TTC549 (cell line): ENCODE measurements around the gene IL25.
"Not testable (repeated sequence)": the region's sequence is repeated elsewhere in the genome, so short reads cannot be mapped to it uniquely, and the experiment has no call there.

Experiments used
- FAIRE-seq: peaks from 2 replicates; lab custom pipeline; 2012; peaks lifted over from hg19 to GRCh38; lab: Jason Lieb, UNC

IL25 gene

GRCh38 chr14:23376482-23377197 lies 4.0 kb downstream of the IL25 start, which contains the start of gene CMTM5:
TSS of gene CMTM5 (plus strand) at chr14:23377046. CDS start at chr14:23377252, 206 bp downstream.
- FAIRE-seq: no peak

DNA sequence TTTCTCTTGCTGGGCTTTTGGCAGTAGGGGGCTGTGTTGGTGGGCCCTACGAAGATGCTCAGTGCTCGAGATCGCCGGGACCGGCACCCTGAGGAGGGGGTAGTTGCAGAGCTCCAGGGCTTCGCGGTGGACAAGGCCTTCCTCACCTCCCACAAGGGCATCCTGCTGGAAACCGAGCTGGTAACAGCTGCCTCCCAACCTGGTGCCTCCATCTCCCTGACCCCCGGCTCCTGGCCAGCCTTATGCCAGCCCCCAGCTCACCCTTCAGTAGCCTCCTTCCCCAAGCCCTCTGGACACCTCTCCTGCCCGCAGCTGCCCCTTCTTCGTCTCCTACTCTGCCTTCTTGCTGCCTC lies 4.6 kb downstream of the IL25 start:
- no peak for FAIRE-seq

GRCh38 chr14:23377573-23378563 lies 5.3 kb downstream of the IL25 start:
- FAIRE-seq: no peak

GRCh38 chr14:23378612-23379220 lies 6.1 kb downstream of the IL25 start:
- no peak for FAIRE-seq

DNA sequence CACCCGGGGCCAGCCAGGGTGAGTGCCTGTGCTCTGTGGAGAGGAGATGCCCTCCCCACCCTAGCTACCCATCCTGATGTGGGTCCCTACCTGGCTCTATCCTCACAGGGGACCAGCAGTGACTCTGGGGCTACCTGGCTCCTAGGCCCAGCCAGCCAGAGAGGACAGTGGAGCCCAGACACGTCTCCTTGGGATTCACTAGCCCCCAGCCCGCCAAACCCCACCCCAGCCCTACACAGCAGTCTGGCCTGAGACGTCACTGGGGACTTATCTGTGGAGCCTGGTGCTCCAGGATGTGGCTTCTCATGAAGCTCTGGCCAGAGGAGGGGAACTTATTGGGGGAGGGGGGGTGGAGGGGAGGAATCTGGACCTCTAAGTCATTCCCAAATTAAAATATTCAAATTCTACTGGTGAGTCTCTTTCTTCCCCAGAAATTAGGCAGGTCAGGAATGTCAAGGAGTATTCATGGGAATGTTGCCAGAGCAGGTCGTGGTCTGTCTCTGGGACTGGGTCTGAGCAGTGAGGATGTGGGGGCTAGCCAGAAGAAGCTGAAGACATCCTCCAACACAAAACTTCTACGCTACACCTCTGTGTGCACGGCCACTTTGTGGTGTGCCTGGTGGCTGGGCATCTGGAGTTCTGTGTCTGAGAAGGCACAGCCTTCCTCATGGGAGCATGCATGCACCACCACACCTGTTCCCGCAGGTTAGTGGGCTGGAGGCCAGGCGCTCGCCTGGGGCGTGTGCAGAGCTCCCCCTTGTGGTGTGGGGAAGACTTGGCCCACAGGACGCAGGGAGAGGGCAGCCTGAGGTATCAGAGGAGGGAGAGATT lies 7.0 kb downstream of the IL25 start:
- FAIRE-seq: no peak

- no peak for FAIRE-seq
Observed at GRCh38 chr14:23380197-23380914, 7.7 kb downstream of the IL25 start.

DNA sequence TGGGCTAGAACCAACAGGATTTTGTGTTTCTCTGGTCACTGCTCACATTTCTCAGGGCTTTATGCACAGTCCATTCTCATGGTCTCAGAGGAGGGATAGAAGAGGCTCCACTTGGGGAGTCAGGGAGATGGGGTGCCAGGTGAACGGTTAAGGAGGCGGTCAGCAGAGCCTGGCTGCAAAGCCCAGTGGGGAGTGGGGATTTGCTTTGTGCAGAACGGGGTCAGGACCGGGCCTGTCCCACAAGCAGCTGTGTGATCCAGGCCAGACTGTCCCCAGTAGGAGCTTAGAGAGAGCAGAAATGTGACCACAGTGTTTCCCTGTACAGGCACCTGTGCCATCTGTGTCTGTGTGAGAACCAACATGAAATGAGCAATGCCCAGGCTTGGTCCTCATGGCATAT lies 8.4 kb downstream of the IL25 start:
- no peak for FAIRE-seq

- no peak for FAIRE-seq
Observed at GRCh38 chr14:23381871-23382270, 9.3 kb downstream of the IL25 start.

GRCh38 chr14:23382276-23382675 lies 9.7 kb downstream of the IL25 start:
- no peak for FAIRE-seq

GRCh38 chr14:23382731-23383440 lies 10.3 kb downstream of the IL25 start:
- FAIRE-seq: no peak

DNA sequence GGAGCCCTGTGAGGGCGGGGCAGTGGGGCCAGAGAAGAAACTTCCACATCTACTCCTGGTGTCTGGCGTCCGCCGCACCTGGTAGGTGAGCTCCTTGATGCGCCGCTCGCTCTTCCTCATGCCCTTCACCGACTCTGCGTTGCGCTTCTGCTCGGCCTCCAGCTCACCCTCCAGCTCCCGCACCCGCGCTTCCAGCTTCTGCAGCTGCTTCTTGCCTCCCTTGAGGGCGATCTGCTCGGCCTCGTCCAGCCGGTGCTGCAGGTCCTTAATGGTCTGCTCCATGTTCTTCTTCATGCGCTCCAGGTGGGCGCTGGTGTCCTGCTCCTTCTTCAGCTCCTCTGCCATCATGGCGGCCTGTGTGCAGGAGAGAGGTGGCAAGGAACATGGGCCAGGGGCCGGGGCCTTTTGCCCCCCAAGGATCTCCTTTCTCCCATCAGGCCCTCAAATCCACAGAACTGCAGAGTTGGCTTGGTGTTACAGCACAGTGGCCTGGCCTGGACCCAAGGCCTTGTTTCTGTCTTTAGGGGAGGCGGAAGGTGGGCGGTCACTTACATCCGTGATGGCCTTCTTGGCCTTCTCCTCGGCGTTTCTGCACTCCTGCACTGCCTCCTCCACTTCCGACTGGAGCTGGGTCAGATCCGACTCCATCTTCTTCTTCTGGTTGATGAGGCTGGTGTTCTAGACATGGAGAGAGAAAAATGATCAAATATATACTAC lies 11.9 kb downstream of the IL25 start:
- FAIRE-seq: no peak

GRCh38 chr14:23385244-23385641 lies 12.6 kb downstream of the IL25 start:
- FAIRE-seq: no peak

- FAIRE-seq: no peak
Observed at GRCh38 chr14:23385642-23386265, 13.1 kb downstream of the IL25 start.

GRCh38 chr14:23386266-23386657 lies 13.7 kb downstream of the IL25 start:
- FAIRE-seq: not testable (repeated sequence)

GRCh38 chr14:23386999-23387398 lies 14.4 kb downstream of the IL25 start:
- FAIRE-seq: no peak

- FAIRE-seq: no peak
Observed at GRCh38 chr14:23387916-23388882, 15.6 kb downstream of the IL25 start.

DNA sequence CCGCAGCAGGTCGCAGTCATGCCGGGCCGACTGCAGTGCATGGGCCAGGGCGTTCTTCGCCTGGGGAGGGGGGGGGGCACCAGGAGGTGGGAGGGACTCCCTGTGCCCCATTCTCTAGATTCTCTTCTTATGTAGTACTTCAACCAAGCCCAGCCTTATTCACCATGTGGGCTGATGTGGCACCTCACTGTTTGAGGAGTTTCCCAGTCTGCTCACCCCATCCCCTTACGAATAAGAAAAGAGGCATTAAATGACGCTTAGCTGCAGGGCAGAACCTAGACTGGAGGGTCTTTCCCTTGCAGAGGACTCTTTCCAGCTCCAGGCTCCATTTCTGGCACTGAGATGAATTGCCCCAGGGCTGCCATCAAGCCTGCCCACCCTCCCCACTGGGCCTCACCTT lies 16.4 kb downstream of the IL25 start:
- FAIRE-seq: no peak

GRCh38 chr14:23389396-23389795 lies 16.8 kb downstream of the IL25 start:
- FAIRE-seq: no peak
